ENCODE results near the gene CDK6. TPM values are rescaled to one million over a fixed set of nuclear protein-coding genes. Genes with fewer than 3 reads are reported as not detected.

The CDK6 gene
- total and polyA plus RNA-seq, 10 of the 15 experiments (the other 5 are each of a cell fraction or from before 2014, with no cell fraction given), result 8.0 to 118 (median 45.8) TPM

GRCh38 chr7:92633211-92633906 lies 203.0 kb downstream of the CDK6 start:
- H3K4me1 ChIP-seq (ENCODE audit: control insufficient read depth, insufficient read depth, low read length), result peaks cover 48% of the 10 kb centered on the region
- no peaks in the 10 kb centered on the region for H4K20me1 ChIP-seq (ENCODE audit: control insufficient read depth, insufficient read depth)
- H3K27ac ChIP-seq (ENCODE audit: control insufficient read depth, insufficient read depth), result peak overlapping the region; percentile 61
- H3K27me3 ChIP-seq (replicated peaks in 1 of 2; ENCODE audit: control insufficient read depth in 2 of 2, insufficient read depth in 2 of 2, low read length in 1 of 2), result no peaks in the 10 kb centered on the region
- H3K9me3 ChIP-seq (replicated peaks; ENCODE audit: control insufficient read depth, insufficient read depth, low read length), result peaks cover 8% of the 10 kb centered on the region; the same call in 2 of the 3 replicates
- intact Hi-C loops (cut with micrococcal nuclease; ENCODE audit: unreplicated experiment), result no loop called here
- ChIA-PET CTCF (interaction anchor here (0.6 to 4.8 kb wide), 6 partner anchors 11 to 199 kb away, joined by 3 to 40 read pairs (median 4); no protein-coding TSS in a partner anchor), POLR2A (interaction anchor here (0.6 to 3.2 kb wide), 9 partner anchors 9 to 190 kb away, joined by 3 to 25 read pairs (median 4); no protein-coding TSS in a partner anchor), RAD21 (ENCODE audit: unreplicated experiment) (interaction anchor here (1.0 to 4.5 kb wide), 11 partner anchors 8 to 271 kb away, joined by 3 to 47 read pairs (median 13); no protein-coding TSS in a partner anchor), SMC1A (ENCODE audit: uncharacterized antibody, unreplicated experiment) (interaction anchor here (0.6 to 7.9 kb wide), 14 partner anchors 11 to 198 kb away, joined by 3 to 176 read pairs (median 4); no protein-coding TSS in a partner anchor)
- H3K4me3 ChIP-seq, result no peak overlapping the region
- no peak overlapping the region for H3K9ac ChIP-seq (ENCODE audit: control insufficient read depth, insufficient read depth, low read length)
- H3K4me2 ChIP-seq (ENCODE audit: control insufficient read depth, insufficient read depth), result peak overlapping the region; percentile 68
- peak; percentile 16 for ATAC-seq
- no TSS peak for BruUV-seq (replicated peaks)
- FAIRE-seq, result no peak
- H3K36me3 ChIP-seq (ENCODE audit: control insufficient read depth in 2 of 2, insufficient read depth in 2 of 2, low read length in 1 of 2), result peaks cover 0 to 3% of the 10 kb centered on the region in 2 experiments; a peak in 2 of 4 replicates
- peaks cover 5% of the 10 kb centered on the region for H3K79me2 ChIP-seq (ENCODE audit: control insufficient read depth, insufficient read depth, low read length)
- in situ Hi-C loops (cut with MboI), result loop anchor here (10.0 kb wide), 1 partner anchor 181 kb away; no protein-coding TSS in a partner anchor
- DNase-seq (ENCODE audit: low read depth, low spot score), result no peak
- 2% methylated on average over 2 of the region's 2 CpGs for WGBS (ENCODE audit: insufficient coverage, insufficient replicate concordance, low lambda C conversion rate, missing lambda C conversion rate)
- H2AFZ ChIP-seq (ENCODE audit: control insufficient read depth, low read depth, low read length), result no peak overlapping the region
- no peak for TF ChIP-seq STAT3 (IDR thresholded peaks at IDR 0.05; ENCODE audit: low read depth, low read length)
- peak; percentile 25; the same call in 1 of the 2 replicates for TF ChIP-seq NFIC (IDR thresholded peaks at IDR 0.05; ENCODE audit: low read depth, low read length)
- TF ChIP-seq ATF7 (IDR thresholded peaks at IDR 0.05; ENCODE audit: low read depth), result peak; percentile 33
- TF ChIP-seq SKIL (IDR thresholded peaks at IDR 0.05; ENCODE audit: low read depth, poor library complexity, severe bottlenecking), result peak; percentile 16
- TF ChIP-seq ZNF384 (IDR thresholded peaks at IDR 0.05; ENCODE audit: borderline replicate concordance, low read depth, low read length), result peak; percentile 90
- TF ChIP-seq KLF5 (IDR thresholded peaks at IDR 0.05; ENCODE audit: partially characterized antibody), result no peak
- TF ChIP-seq CBX5 (IDR thresholded peaks at IDR 0.05; ENCODE audit: low read depth), result no peak
- TF ChIP-seq YY1 (IDR thresholded peaks at IDR 0.05; ENCODE audit: low read depth, low read length), result no peak
- peak; percentile 50; the same call in 1 of the 2 replicates for TF ChIP-seq MXI1 (IDR thresholded peaks at IDR 0.05; ENCODE audit: low read depth, low read length)
- no peak for TF ChIP-seq ZNF622 (IDR thresholded peaks at IDR 0.05)
- TF ChIP-seq IRF3 (IDR thresholded peaks at IDR 0.05), result no peak
- no peak for TF ChIP-seq RELA (IDR thresholded peaks at IDR 0.05; ENCODE audit: borderline replicate concordance, partially characterized antibody)
- TF ChIP-seq FOS (IDR thresholded peaks at IDR 0.05; ENCODE audit: borderline replicate concordance, extremely low read depth, insufficient read length), result no peak
- no peak for TF ChIP-seq ZNF207 (IDR thresholded peaks at IDR 0.05; ENCODE audit: borderline replicate concordance)
- TF ChIP-seq MEF2A (IDR thresholded peaks at IDR 0.05; ENCODE audit: insufficient read depth, low read depth, low read length), result 0 out of 2 replicates have a peak, but pooled peaks have one; percentile 20
- TF ChIP-seq ZBTB40 (IDR thresholded peaks at IDR 0.05; ENCODE audit: borderline replicate concordance), result peak; percentile 70; the same call in 1 of the 2 replicates

Data from GM12878 (cell line).